DLD1 (cell line): ENCODE measurements around the gene TRIO.

ENCODE experiments used
- in situ Hi-C: cut with HindIII; loops from 2 replicates; pipeline ENCODE4 v1.10.0; 2017; ENCODE audit warnings: low sequenced_read_pairs

Gene TRIO

DNA sequence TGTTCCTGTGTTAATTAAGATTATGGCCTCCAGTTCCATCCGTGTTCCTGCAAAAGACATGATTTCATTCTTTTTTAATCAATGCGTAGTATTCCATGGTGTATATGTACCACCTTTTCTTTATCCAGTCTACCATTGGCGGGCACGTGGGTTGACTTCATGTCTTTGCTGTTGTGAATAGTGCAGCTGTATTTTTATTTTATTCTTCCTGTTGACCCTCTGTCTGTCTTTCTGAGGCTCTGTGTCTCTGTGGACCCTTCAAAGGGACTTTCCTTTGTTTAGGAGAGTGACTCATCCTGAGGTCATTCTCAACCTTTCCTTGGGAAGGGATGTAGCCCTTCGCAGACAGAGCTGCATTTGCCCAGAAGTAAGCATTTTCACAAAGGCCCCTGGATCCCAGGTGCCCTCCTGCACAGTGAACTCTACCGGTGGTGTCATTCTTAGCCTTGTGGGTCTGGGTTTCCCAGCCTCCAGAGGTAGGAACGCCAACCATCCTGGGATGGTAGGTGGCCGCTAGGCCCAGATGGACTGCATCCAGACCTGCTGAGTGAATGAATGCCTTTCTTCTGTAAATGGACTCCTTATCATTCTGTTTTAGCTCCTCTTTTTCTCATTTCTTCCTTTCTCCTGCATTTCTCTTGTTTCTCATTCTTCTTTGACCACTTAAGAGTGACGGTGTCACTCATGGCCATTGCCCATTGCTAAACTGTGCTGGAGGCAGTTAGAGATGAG, 22.4 kb downstream of the TRIO start:
- in situ Hi-C loops, result no loop called here

GRCh38 chr5:14166437-14166836, 23.3 kb downstream of the TRIO start:
- in situ Hi-C loops, result no loop called here

DNA sequence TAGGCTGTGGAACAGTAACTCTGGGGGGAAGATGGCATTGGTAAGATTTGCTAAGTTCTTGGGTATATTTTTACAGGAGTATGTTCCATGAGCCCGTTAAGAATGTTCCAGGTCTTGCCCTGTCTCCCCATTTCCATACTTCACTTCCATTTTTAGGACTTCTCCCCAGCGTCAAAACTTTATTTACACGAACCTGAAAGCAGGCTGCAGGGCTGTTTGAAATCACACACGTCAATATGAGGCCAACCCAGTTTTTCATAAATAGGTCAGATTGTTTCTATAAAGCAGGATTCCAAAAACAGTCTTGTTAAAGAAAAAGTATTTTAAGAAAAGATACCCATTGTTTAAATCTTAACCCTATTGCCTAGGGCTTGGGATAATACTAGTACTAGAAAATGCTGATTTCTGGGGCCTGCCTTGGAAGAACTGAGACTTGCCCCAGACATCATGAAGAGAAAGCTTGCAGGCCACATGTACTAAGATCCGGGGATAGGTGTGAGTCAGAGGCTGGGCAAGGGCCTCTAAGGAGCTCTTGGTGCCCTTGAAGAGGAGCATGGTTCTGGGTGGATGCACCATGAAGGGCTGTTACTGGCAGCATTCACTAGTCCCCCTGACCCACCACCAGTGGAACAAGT, 24.2 kb downstream of the TRIO start:
- in situ Hi-C loops, result no loop called here

- in situ Hi-C loops, result no loop called here
These were observed 25.1 kb downstream of the TRIO start for GRCh38 chr5:14168144-14168792.

DNA sequence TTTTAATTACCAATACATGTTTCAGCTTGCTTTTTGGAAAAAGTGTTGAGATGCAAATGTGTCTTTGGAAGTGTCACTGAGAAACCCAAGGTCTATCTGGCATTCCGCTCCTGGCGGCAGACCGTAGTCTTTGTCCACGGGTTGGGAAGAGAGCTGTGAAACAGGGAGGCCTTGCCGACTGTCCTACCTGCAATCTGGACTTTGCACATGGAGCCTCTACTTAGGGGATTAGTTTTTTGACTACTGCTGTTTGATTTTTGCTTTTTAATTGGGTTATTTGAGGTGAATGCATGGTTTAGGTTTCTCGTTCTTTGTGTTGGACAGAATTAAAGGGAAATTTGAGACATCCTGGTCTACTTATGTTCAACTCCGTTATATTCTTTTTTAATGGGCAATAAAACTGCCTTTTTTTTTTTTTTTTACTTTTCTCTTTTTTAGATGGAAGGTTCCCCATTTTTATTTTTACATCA, 25.7 kb downstream of the TRIO start:
- in situ Hi-C loops, result no loop called here

GRCh38 chr5:14171046-14171445, 27.9 kb downstream of the TRIO start:
- in situ Hi-C loops, result no loop called here

DNA sequence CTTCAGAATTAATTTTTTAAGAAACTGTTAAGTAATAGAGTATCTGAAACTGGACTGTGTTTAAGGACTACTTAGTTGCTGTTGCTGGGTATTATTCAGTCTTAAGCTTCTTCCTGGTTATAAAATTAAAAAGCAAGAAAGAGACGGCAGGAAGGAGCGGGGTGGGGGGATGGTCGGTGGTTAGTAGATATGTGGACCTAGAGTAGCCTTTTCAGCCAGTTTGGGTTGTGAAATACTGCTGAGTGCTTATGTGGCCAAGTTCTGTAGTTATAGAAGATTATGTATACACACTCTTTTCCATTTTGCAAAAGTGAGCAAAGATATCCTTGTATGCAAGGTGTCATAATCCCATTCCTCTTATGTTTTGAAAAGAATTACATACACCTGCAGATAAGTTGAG, 28.5 kb downstream of the TRIO start:
- in situ Hi-C loops, result no loop called here

GRCh38 chr5:14172149-14172795, 29.1 kb downstream of the TRIO start:
- in situ Hi-C loops, result no loop called here

GRCh38 chr5:14173377-14174229, 30.5 kb downstream of the TRIO start:
- in situ Hi-C loops, result no loop called here

DNA sequence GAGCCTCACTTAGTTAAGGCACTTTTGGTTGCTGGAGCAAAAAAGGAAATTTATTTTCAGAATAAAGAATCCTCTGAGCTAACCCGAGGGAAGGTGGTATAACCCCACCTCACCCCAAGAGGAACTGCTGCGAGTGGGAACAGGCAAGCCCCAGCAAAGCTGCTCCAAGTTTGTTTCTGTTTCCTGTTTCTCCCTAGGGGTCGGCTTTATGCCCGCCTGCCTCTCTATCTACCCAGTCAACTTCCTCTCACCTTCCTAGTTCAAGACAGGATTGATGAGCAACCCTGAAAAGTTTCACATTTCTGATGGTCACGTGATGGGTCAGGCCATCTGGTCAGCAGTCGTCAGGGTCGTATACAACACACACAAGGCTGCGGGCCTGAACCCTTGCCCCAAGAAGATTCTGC, 31.1 kb downstream of the TRIO start:
- in situ Hi-C loops, result no loop called here

DNA sequence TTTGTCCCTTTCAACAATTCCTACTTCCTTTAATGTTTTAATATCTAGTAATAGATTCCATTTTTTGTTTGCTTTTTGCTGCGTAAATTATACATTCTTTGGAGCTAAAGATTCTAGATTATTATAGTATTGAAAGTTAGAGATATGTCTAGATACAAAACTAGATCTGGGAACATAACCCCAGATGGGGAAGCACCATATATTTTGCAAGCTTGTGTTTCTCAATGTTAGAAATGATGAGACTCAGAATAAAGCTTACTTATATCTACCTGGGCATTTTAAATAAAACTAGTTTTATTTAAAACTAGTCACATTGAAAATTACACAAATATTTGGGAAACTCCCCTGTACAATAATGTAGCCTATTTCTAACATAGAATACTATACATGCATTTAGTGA, 32.2 kb downstream of the TRIO start:
- in situ Hi-C loops, result no loop called here

DNA sequence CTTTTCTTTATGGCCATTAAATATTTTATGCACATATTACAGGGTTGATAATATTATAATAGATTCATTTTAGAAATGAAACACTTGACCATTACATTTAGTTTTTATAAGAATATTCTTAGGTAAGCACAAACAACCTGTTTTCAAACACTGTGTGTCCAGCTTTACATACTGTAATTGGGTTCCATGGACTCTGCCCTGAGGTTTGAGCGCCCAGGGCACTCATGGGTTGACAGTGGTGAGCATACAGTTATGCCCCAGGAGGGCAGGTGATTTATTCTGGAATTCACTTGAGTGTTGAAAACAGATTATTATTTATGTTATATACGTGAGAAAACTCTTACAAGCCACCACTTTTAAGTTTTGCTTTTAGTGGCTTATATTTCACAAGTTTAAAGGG, 33.7 kb downstream of the TRIO start:
- in situ Hi-C loops, result no loop called here

DNA sequence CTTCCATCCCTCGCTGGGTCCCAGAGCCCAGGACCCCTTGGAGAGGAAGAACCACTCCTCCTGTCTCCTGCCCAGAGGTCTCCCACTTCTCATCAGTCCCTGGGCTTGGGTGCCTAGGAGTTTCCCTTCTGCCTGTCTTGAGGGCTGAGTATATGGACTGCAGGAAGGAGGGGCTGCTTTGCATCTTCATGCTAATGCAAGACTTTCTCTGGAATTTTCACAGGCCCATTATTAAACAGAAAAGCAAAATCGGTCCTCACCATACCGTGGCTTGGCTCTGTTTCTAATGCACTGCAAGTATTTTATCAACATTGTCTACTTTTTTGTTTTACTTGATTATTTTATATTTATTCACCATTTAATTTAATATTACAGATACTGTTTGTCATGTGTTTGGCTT, 34.5 kb downstream of the TRIO start:
- in situ Hi-C loops, result no loop called here

- in situ Hi-C loops, result no loop called here
These were observed 34.9 kb downstream of the TRIO start for GRCh38 chr5:14178091-14178490.

GRCh38 chr5:14178671-14179211, 35.6 kb downstream of the TRIO start:
- in situ Hi-C loops, result no loop called here

GRCh38 chr5:14179446-14179845, 36.3 kb downstream of the TRIO start:
- in situ Hi-C loops, result no loop called here

GRCh38 chr5:14180437-14180836, 37.3 kb downstream of the TRIO start:
- in situ Hi-C loops, result no loop called here

DNA sequence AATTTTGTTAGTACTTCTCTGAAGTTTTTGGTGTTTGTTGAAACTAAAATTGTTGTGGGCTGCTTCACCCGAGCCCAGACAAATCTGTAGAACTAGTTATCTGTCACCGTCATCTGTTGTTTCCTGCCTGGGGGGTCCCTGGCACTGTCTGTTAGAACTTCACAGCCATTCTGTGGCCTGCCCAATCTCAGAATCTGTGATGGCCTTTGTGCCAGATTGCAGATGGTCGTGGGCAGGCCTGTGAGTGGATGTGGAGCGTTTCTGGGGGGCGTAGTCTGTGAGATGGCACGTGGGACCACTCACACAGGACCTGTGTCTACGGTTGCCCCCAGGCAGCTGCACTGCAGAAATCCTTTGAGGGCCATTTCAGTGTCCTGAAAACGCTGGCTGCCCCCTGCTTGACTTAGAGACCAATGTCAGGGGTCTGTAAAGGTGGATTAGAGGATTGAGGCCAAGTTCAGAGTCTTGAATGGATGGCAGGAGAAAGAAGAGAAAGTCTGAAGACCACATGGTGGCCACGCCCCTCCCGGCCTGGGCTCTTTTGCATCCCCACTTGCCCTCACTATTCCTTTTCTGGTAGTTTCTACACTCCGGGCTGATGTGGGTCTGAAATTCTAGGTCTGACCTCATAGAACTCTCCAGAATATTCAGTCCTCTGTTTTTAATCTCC, 38.3 kb downstream of the TRIO start:
- in situ Hi-C loops, result no loop called here

GRCh38 chr5:14182761-14183160, 39.6 kb downstream of the TRIO start:
- in situ Hi-C loops, result no loop called here
